ENCODE results near the gene LPP. TPM values are rescaled to one million over a fixed set of nuclear protein-coding genes. Genes with fewer than 3 reads are reported as not detected.
A peak's percentile ranks its signal among the peaks of the same experiment; 100 is the strongest.

LPP gene
- total RNA-seq, 4 donors from 2014 or later: 1,872 to 3,079 (median 2,300) TPM

DNA sequence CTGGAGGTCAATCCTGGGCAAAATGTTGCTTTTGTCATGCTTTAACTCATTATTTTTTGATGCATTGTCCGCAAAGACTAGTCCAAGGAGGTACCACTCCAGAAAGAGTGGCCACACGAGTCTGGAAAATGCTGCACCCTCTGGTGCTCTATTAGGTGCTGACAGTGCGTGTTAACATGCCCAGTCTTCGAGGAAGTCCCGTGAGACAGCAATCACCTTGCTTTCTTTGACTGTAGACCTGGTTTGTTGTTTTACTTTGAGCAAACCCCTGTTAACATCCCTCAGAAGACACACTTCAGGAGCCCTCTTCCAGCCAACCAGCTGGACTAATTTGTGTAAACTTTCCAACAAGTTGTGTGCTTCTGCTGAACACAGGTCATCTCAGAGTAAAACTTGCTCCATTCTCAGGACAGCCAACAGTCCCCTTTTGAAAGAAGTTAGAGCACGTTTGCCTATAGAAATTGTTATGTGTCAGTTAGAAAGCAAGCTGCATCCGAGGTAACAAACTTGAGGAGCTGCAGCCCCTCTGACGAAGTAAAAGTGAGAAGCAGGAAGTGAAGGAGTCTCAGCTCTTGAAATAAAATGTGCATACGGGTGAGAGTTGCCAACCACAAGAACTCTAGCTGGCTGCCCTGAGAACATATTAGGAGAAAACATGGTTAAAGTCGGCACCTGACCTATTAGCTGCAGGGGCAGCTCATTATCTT is 205.0 kb downstream of the LPP start:
- Histone ChIP-seq H3K4me3 (no peak overlapping the region), H3K27ac (replicated peaks in 1 of 4) (peak overlapping the region; percentile 36 to 54 (median 50)), H3K27me3 (no peaks in the 10 kb centered on the region), H3K4me1 (peaks cover 30 to 84% (median 67%) of the 10 kb centered on the region in 4 donors), H3K9me3 (no peaks in the 10 kb centered on the region), H3K36me3 (peaks cover 0 to 14% (median 0%) of the 10 kb centered on the region in 4 donors)
- WGBS: 60% methylated on average over 10 of the region's 10 CpGs
- TF ChIP-seq, protein P1, sequence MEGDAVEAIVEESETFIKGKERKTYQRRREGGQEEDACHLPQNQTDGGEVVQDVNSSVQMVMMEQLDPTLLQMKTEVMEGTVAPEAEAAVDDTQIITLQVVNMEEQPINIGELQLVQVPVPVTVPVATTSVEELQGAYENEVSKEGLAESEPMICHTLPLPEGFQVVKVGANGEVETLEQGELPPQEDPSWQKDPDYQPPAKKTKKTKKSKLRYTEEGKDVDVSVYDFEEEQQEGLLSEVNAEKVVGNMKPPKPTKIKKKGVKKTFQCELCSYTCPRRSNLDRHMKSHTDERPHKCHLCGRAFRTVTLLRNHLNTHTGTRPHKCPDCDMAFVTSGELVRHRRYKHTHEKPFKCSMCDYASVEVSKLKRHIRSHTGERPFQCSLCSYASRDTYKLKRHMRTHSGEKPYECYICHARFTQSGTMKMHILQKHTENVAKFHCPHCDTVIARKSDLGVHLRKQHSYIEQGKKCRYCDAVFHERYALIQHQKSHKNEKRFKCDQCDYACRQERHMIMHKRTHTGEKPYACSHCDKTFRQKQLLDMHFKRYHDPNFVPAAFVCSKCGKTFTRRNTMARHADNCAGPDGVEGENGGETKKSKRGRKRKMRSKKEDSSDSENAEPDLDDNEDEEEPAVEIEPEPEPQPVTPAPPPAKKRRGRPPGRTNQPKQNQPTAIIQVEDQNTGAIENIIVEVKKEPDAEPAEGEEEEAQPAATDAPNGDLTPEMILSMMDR (IDR thresholded peaks at IDR 0.05): no peak
- peak in 1 of 2 donors; percentile 22 for TF ChIP-seq POLR2AphosphoS5 (IDR thresholded peaks at IDR 0.05)
- intact Hi-C loops (cut with DNase I): no loop called here
- no peak for DNase-seq (ENCODE audit: extremely low spot score)

DNA sequence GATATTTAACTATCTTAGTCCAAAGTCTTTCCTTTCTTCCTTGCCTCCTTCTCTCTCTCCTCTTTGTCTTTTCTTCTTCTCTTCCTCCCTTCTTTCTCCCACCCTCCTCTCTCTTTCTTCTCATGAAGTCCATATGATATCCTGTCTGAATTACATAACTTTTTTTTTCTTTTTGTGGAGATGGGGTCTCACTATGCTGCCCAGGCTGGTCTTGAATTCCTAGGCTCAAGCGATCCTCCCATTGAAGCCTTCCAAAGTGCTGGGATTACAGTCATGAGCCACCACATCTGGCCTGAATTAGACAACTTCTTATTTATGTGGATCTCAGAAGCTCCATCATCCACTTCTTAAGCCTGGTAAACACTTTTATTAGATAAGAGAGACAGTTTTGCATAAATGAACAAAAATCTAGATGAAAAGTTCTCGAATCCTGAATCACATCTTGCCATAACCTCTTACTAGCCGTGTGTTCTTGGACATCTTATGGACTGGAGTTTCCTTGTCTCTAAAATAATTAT is 206.5 kb downstream of the LPP start:
- H3K4me1 ChIP-seq: peaks cover 36 to 92% (median 81%) of the 10 kb centered on the region in 4 donors
- DNase-seq (ENCODE audit: extremely low spot score): no peak
- intact Hi-C loops (cut with DNase I): no loop called here
- no peaks in the 10 kb centered on the region for H3K9me3 ChIP-seq
- H3K27me3 ChIP-seq: no peaks in the 10 kb centered on the region
- TF ChIP-seq POLR2AphosphoS5 (IDR thresholded peaks at IDR 0.05) (no peak), EP300 (IDR thresholded peaks at IDR 0.05) (no peak), POLR2A (IDR thresholded peaks at IDR 0.05; ENCODE audit: low read depth) (no peak)
- TF ChIP-seq, protein P1 (IDR thresholded peaks at IDR 0.05): no peak
- peak overlapping the region in 3 of 4 donors; percentile 32 to 53 (median 48) for H3K27ac ChIP-seq (replicated peaks in 1 of 4)
- 92% methylated on average over 3 of the region's 3 CpGs for WGBS
- H3K36me3 ChIP-seq: peaks cover 0 to 10% (median 0%) of the 10 kb centered on the region in 4 donors
- H3K4me3 ChIP-seq: no peak overlapping the region

DNA sequence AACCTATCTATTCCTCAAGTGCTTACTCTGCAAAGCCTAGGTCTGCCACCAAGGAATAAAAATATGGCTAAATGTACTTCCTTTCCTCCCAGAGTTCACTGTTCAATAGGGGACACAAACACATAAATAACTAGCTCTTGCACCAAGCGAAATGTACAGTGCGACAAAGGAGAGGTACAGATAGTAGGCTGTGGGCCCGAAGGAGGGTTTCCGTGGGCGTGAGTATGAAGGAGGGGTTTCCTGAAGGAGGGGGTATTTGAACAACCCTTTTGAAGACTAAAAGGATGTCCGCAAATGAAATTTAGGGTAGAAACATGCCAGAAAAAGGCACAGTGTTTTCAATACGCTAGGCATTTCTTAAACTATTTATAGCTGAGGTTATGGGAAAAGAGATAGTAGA is 207.9 kb downstream of the LPP start:
- Histone ChIP-seq H3K36me3 (peaks cover 0 to 10% (median 0%) of the 10 kb centered on the region in 4 donors), H3K27ac (replicated peaks in 1 of 4) (peak overlapping the region; percentile 1 to 80 (median 43)), H3K9me3 (no peaks in the 10 kb centered on the region), H3K27me3 (no peaks in the 10 kb centered on the region), H3K4me1 (peaks cover 45 to 98% (median 95%) of the 10 kb centered on the region in 4 donors), H3K4me3 (no peak overlapping the region)
- intact Hi-C loops (cut with DNase I): no loop called here
- no peak for DNase-seq (ENCODE audit: extremely low spot score)
- 89% methylated on average over 7 of the region's 7 CpGs for WGBS
- TF ChIP-seq POLR2A (IDR thresholded peaks at IDR 0.05; ENCODE audit: low read depth) (no peak), POLR2AphosphoS5 (IDR thresholded peaks at IDR 0.05) (no peak), EP300 (IDR thresholded peaks at IDR 0.05) (no peak)
- TF ChIP-seq, protein P1 (IDR thresholded peaks at IDR 0.05): no peak

DNA sequence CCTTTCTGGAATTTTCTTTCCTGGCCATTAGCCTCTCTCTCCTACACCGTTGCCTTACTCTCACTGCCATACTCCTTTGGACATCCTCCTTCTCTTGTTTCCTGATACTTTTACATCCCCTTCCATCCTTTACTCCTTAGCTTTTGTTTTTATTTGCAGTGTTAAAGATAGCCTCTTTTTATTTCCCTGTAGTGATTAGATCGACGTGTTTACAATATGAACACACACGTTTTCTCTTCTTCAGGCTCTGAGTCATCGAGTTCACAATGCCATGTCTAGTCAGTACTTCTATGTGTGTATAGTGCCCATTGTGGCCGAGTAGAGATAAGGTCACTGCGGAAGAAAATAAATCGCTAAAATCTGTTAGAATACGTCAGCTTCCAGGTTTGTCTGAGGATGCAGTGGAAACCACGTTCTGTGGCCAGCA is 208.5 kb downstream of the LPP start:
- peaks cover 45 to 98% (median 96%) of the 10 kb centered on the region in 4 donors for H3K4me1 ChIP-seq

More for the DNA sequence above, 208.5 kb downstream of the LPP start:
- Histone ChIP-seq H3K36me3 (peaks cover 0 to 10% (median 0%) of the 10 kb centered on the region in 4 donors), H3K4me3 (no peak overlapping the region), H3K27me3 (no peaks in the 10 kb centered on the region), H3K9me3 (no peaks in the 10 kb centered on the region), H3K27ac (replicated peaks in 1 of 4) (peak overlapping the region; percentile 1 to 80 (median 40))
- no peak for DNase-seq (ENCODE audit: extremely low spot score)
- intact Hi-C loops (cut with DNase I): no loop called here
- 43% methylated on average over 10 of the region's 10 CpGs for WGBS
- peak in 1 of 2 donors; percentile 42 for TF ChIP-seq POLR2AphosphoS5 (IDR thresholded peaks at IDR 0.05)
- TF ChIP-seq POLR2A (IDR thresholded peaks at IDR 0.05; ENCODE audit: low read depth): no peak
- TF ChIP-seq, protein P1 (IDR thresholded peaks at IDR 0.05): peak in 1 of 3 experiments; percentile 22
